K562 (cell line): ENCODE results near the gene RPL28.
A peak's percentile ranks its signal among the peaks of the same experiment; 100 is the strongest.

Experiments
- ELF4 ChIP-seq: fragments of 450-650 bp; formaldehyde crosslinking; IDR thresholded peaks from 2 replicates; pipeline ENCODE4 v1.4.0; 2022; ENCODE audit warnings: missing genetic modification characterization
- ESRRA ChIP-seq: fragments of 450-650 bp; IDR thresholded peaks from 2 replicates; pipeline ENCODE4 v1.6.1; 2014; ENCODE audit warnings: low read depth, mild to moderate bottlenecking, moderate library complexity, borderline replicate concordance
- EZH2 ChIP-seq: IDR thresholded peaks from 2 replicates; pipeline ENCODE4 v1.6.1; 2012; ENCODE audit warnings: low read depth, mild to moderate bottlenecking, inconsistent platforms, low read length, borderline replicate concordance
- MIER1 ChIP-seq: fragments of 450-650 bp; IDR thresholded peaks from 2 replicates; pipeline ENCODE4 v1.6.1; 2016; ENCODE audit warnings: antibody characterized with exemption, mild to moderate bottlenecking, low read depth
- MTA3 ChIP-seq: fragments of 450-650 bp; formaldehyde crosslinking; IDR thresholded peaks from 2 replicates; pipeline ENCODE4 v1.6.1; 2017; ENCODE audit warnings: mild to moderate bottlenecking, borderline replicate concordance
- POLR2A ChIP-seq: fragments of 450-650 bp; conservative IDR thresholded peaks from 2 replicates; pipeline ENCODE4 v1.6.1; 2016
- TOE1 ChIP-seq, 2 experiments: fragments of 450-650 bp in 1 of 2; sonication (generic) in 1 of 2; formaldehyde crosslinking in 1 of 2; IDR thresholded peaks; 2 replicates each; pipeline versions ENCODE4 v1.7.1 to v1.8.0; 2016 to 2022; ENCODE audit warnings: borderline replicate concordance in 2 of 2, mild to moderate bottlenecking in 2 of 2, antibody characterized with exemption in 1 of 2, inconsistent platforms in 1 of 2, low read depth in 1 of 2, missing genetic modification reagents in 1 of 2, moderate library complexity in 1 of 2
- ZFX ChIP-seq: sonication (generic); formaldehyde crosslinking; IDR thresholded peaks from 2 replicates; pipeline ENCODE4 v1.8.0; 2022; ENCODE audit warnings: mild to moderate bottlenecking, missing genetic modification reagents, moderate library complexity
- TF ChIP-seq, protein P1 (sequence below): fragments of 250-450 bp; sonication (Bioruptor Pico); IDR thresholded peaks from 2 replicates; pipeline ENCODE4 v1.4.0; 2020; ENCODE audit warnings: borderline replicate concordance
- TF ChIP-seq, protein P2 (sequence below), 3 experiments: IDR thresholded peaks in 2 of 3; conservative IDR thresholded peaks in 1 of 3; 2 replicates each; pipeline ENCODE4 v1.5.1; 2011 to 2012; ENCODE audit warnings: low read length in 3 of 3, mild to moderate bottlenecking in 3 of 3, control low read depth in 2 of 3, improper control_type of control experiment in 1 of 3, inconsistent platforms in 1 of 3, low read depth in 1 of 3, mixed read lengths in 1 of 3, moderate library complexity in 1 of 3; ENCODE audit not compliant: insufficient read depth in 2 of 3

DNA sequence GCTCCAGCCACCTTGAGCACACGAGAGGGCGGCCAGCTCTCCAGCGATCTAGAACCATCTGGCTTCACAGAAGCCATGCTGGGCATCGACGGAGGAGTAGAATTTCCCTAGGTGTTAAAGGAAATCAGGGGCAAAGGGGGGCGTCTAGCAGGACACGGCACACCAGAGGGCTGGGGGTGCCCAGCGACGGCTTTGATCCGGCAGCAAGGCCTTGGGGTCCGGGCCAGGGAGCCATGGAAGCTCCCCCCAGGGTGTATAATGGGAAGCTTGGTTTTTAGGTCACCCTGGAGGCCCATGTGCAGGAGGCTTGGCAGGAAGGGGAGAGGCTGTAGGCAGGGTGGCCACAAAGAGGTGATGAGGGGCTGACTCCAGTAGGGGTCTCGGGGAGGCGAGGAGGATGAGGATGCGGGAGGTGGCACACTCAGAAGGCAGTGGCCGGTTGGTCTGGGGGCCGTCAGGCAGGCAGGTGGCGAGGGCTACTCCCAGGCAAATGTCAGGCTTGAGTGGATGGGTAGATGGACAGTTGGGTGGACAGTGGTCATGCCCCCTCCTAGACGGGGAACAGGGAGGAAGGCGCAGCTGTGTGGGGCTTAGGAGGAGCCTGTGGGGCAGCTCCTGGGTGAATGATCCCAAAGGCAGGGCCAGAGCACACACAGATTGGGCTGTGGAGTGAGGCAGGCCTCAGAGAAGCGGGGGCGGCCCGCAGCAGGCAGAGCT is 40.5 kb upstream of the RPL28 start:
- TF ChIP-seq, protein P1, sequence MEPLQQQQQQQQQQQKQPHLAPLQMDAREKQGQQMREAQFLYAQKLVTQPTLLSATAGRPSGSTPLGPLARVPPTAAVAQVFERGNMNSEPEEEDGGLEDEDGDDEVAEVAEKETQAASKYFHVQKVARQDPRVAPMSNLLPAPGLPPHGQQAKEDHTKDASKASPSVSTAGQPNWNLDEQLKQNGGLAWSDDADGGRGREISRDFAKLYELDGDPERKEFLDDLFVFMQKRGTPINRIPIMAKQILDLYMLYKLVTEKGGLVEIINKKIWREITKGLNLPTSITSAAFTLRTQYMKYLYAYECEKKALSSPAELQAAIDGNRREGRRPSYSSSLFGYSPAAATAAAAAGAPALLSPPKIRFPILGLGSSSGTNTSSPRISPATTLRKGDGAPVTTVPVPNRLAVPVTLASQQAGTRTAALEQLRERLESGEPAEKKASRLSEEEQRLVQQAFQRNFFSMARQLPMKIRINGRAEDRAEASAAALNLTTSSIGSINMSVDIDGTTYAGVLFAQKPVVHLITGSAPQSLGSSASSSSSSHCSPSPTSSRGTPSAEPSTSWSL: no peak
- no peak for TF ChIP-seq ESRRA
- no peak for TF ChIP-seq ELF4 (CRISPR knock-in tag)
- 0 out of 2 replicates have a peak, but pooled peaks have one; percentile 23 for TF ChIP-seq POLR2A
- no peak for TF ChIP-seq EZH2
- no peak for TF ChIP-seq TOE1 (IDR thresholded peaks at IDR 0.05; ENCODE audit: borderline replicate concordance)
- TF ChIP-seq TOE1 (CRISPR knock-in tag; IDR thresholded peaks at IDR 0.05; ENCODE audit: borderline replicate concordance, low read depth): no peak
- TF ChIP-seq MIER1: no peak
- no peak for TF ChIP-seq ZFX (CRISPR knock-in tag)
- TF ChIP-seq MTA3: no peak
- TF ChIP-seq, protein P2, sequence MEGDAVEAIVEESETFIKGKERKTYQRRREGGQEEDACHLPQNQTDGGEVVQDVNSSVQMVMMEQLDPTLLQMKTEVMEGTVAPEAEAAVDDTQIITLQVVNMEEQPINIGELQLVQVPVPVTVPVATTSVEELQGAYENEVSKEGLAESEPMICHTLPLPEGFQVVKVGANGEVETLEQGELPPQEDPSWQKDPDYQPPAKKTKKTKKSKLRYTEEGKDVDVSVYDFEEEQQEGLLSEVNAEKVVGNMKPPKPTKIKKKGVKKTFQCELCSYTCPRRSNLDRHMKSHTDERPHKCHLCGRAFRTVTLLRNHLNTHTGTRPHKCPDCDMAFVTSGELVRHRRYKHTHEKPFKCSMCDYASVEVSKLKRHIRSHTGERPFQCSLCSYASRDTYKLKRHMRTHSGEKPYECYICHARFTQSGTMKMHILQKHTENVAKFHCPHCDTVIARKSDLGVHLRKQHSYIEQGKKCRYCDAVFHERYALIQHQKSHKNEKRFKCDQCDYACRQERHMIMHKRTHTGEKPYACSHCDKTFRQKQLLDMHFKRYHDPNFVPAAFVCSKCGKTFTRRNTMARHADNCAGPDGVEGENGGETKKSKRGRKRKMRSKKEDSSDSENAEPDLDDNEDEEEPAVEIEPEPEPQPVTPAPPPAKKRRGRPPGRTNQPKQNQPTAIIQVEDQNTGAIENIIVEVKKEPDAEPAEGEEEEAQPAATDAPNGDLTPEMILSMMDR (IDR thresholded peaks at IDR 0.05 in 2 of 3, conservative IDR thresholded peaks at IDR 0.05 in 1 of 3; ENCODE audit: insufficient read depth in 2 of 3, low read depth in 1 of 3, low read length in 3 of 3): no peak
